IMR-90 (cell line): Measurements from ENCODE around the gene PLOD3. TPM values are rescaled to one million over a fixed set of nuclear protein-coding genes. Genes with fewer than 3 reads are reported as not detected.

ENCODE experiments used
- ATAC-seq: fragments of 200-7000 bp; cut with Tn5 transposase; 2 replicates; pipeline ENCODE4 v1.9.1; 2020; ENCODE audit warnings: low read depth, mild to moderate bottlenecking, moderate library complexity
- BruUV-seq: library from RNA; stranded (reverse); fragments of 400-500 nt; replicated peaks from 2 replicates; lab custom pipeline; 2021; lab: Mats Ljungman, UMichigan
- CTCF ChIA-PET: fragments of 300-600 bp; formaldehyde crosslinking; extraction: SDS; loops from one replicate; lab custom pipeline; 2021; ENCODE audit warnings: antibody characterized with exemption; lab: Yijun Ruan, JAX
- POLR2A ChIA-PET: fragments of 300-600 bp; sonication (Branson Sonifier 250); formaldehyde crosslinking; loops from one replicate; lab custom pipeline; 2022; ENCODE audit warnings: antibody characterized with exemption; ENCODE audit not compliant: unreplicated experiment; lab: Charles Lee
- DNase-seq: peaks from one replicate; pipeline ENCODE4 v3.0.0; 2013
- H2AFZ ChIP-seq: replicated peaks from 2 replicates; pipeline ENCODE3; 2013; ENCODE audit warnings: low read length, mild to moderate bottlenecking; ENCODE audit not compliant: poor library complexity
- H2AK5ac ChIP-seq: 2 replicates; pipeline ENCODE4 v1.6.1; 2013; ENCODE audit warnings: low read depth, low read length, inconsistent platforms
- H2AK9ac ChIP-seq: replicated peaks from 2 replicates; pipeline ENCODE3; 2013; ENCODE audit warnings: mild to moderate bottlenecking, low read depth, low read length, moderate library complexity; ENCODE audit not compliant: poor library complexity
- H2BK120ac ChIP-seq: 2 replicates; pipeline ENCODE4 v1.6.1; 2013; ENCODE audit warnings: low read depth, low read length, inconsistent platforms
- H2BK15ac ChIP-seq: 3 replicates; pipeline ENCODE4 v1.6.1; 2013; ENCODE audit warnings: low read depth, low read length, inconsistent platforms
- H2BK20ac ChIP-seq: 2 replicates; pipeline ENCODE4 v1.6.1; 2013; ENCODE audit warnings: low read depth, mild to moderate bottlenecking, inconsistent platforms, low read length, moderate library complexity
- H2BK5ac ChIP-seq: 2 replicates; pipeline ENCODE4 v1.6.1; 2013; ENCODE audit warnings: mild to moderate bottlenecking, low read depth, low read length, inconsistent platforms; ENCODE audit not compliant: poor library complexity, severe bottlenecking
- H3K14ac ChIP-seq: replicated peaks from 2 replicates; pipeline ENCODE4 v1.6.1; 2013; ENCODE audit warnings: low read depth, low read length, inconsistent platforms
- H3K18ac ChIP-seq: 2 replicates; pipeline ENCODE4 v1.6.1; 2013; ENCODE audit warnings: low read depth, low read length, control low read depth
- H3K23ac ChIP-seq: 2 replicates; pipeline ENCODE4 v1.6.1; 2013; ENCODE audit warnings: low read depth, low read length, inconsistent platforms
- H3K27ac ChIP-seq: 2 replicates; pipeline ENCODE4 v1.5.1; 2013; ENCODE audit warnings: mild to moderate bottlenecking, control low read depth, low read length; ENCODE audit not compliant: insufficient read depth
- H3K27me3 ChIP-seq: 2 replicates; pipeline ENCODE4 v1.6.1; 2013; ENCODE audit warnings: low read length; ENCODE audit not compliant: control insufficient read depth, insufficient read depth
- H3K36me3 ChIP-seq: 2 replicates; pipeline ENCODE4 v1.6.1; 2013; ENCODE audit warnings: low read length, mixed read lengths; ENCODE audit not compliant: control insufficient read depth, insufficient read depth
- H3K4ac ChIP-seq: 2 replicates; pipeline ENCODE4 v1.6.1; 2013; ENCODE audit warnings: low read depth, low read length, inconsistent platforms
- H3K4me1 ChIP-seq: 2 replicates; pipeline ENCODE4 v1.6.1; 2013; ENCODE audit warnings: low read length, mixed read lengths; ENCODE audit not compliant: control insufficient read depth, insufficient read depth
- H3K4me2 ChIP-seq: 2 replicates; pipeline ENCODE4 v1.6.1; 2013; ENCODE audit warnings: low read depth, mild to moderate bottlenecking, control low read depth, low read length, moderate library complexity
- H3K4me3 ChIP-seq: 2 replicates; pipeline ENCODE4 v1.5.1; 2013; ENCODE audit warnings: low read depth, mild to moderate bottlenecking, control low read depth, low read length, moderate library complexity; ENCODE audit not compliant: insufficient read depth
- H3K56ac ChIP-seq: 2 replicates; pipeline ENCODE4 v1.6.1; 2013; ENCODE audit warnings: low read length, inconsistent platforms; ENCODE audit not compliant: insufficient read depth; ENCODE audit errors: extremely low read depth
- H3K79me1 ChIP-seq, 2 experiments: 2 replicates each; pipeline ENCODE4 v1.6.1; 2013; ENCODE audit warnings: low read length in 2 of 2, inconsistent platforms in 1 of 2, low read depth in 1 of 2
- H3K9ac ChIP-seq: 2 replicates; pipeline ENCODE4 v1.6.1; 2013; ENCODE audit warnings: low read depth, low read length, control low read depth
- H3K9me1 ChIP-seq: 2 replicates; pipeline ENCODE4 v1.6.1; 2013; ENCODE audit warnings: low read length, inconsistent platforms; ENCODE audit not compliant: insufficient read depth
- H3K9me3 ChIP-seq: 2 replicates; pipeline ENCODE4 v1.6.1; 2013; ENCODE audit warnings: low read length; ENCODE audit not compliant: control insufficient read depth, insufficient read depth
- H4K20me1 ChIP-seq: 2 replicates; pipeline ENCODE4 v1.6.1; 2013; ENCODE audit warnings: low read length, inconsistent platforms; ENCODE audit not compliant: insufficient read depth
- H4K5ac ChIP-seq: 2 replicates; pipeline ENCODE4 v1.6.1; 2013; ENCODE audit warnings: mild to moderate bottlenecking, low read depth, low read length, control low read depth
- H4K8ac ChIP-seq, 2 experiments: 2 replicates each; pipeline ENCODE4 v1.6.1; 2013; ENCODE audit warnings: low read depth in 2 of 2, low read length in 2 of 2, control low read depth in 1 of 2, inconsistent platforms in 1 of 2
- H4K91ac ChIP-seq: 2 replicates; pipeline ENCODE4 v1.6.1; 2013; ENCODE audit warnings: low read depth, low read length, inconsistent platforms; ENCODE audit not compliant: insufficient read depth
- CHD1 ChIP-seq: IDR thresholded peaks from 2 replicates; pipeline ENCODE4 v1.6.1; 2012; ENCODE audit warnings: low read depth, low read length, improper control_type of control experiment
- MAZ ChIP-seq: IDR thresholded peaks from 2 replicates; pipeline ENCODE4 v1.6.1; 2012; ENCODE audit warnings: low read depth, mild to moderate bottlenecking, low read length, improper control_type of control experiment, moderate library complexity, borderline replicate concordance
- MXI1 ChIP-seq: IDR thresholded peaks from 2 replicates; pipeline ENCODE4 v1.6.1; 2012; ENCODE audit warnings: low read depth, mild to moderate bottlenecking, low read length, moderate library complexity, borderline replicate concordance
- NFE2L2 ChIP-seq: fragments of 150-350 bp; IDR thresholded peaks from 2 replicates; pipeline ENCODE4 v1.6.1; 2016; ENCODE audit warnings: low read depth, mild to moderate bottlenecking, low read length
- POLR2A ChIP-seq: IDR thresholded peaks from 2 replicates; pipeline ENCODE4 v1.6.1; 2012; ENCODE audit warnings: mild to moderate bottlenecking, low read depth, low read length
- SMC3 ChIP-seq: fragments of 150-350 bp; IDR thresholded peaks from 2 replicates; pipeline ENCODE4 v1.6.1; 2016; ENCODE audit warnings: low read depth, mild to moderate bottlenecking, antibody characterized with exemption, low read length, moderate library complexity
- USF2 ChIP-seq: fragments of 150-350 bp; IDR thresholded peaks from 2 replicates; pipeline ENCODE4 v1.6.1; 2017; ENCODE audit warnings: mild to moderate bottlenecking, antibody characterized with exemption, low read length, low read depth
- WGBS, 2 experiments: methylation state at CpG; one replicate each; pipeline versions ENCODE4 v1.1.5 to v1.1.7; 2013; ENCODE audit warnings: missing lambda C conversion rate in 2 of 2; ENCODE audit not compliant: insufficient read length in 1 of 2; ENCODE audit errors: extremely low coverage in 2 of 2; 5-methylcytosine and 5-hydroxymethylcytosine counted together
- dilution Hi-C: fragments of 300-500 bp; cut with HindIII; formaldehyde crosslinking; loops from one replicate; pipeline ENCODE4 v1.14.3; 2018; ENCODE audit warnings: low sequenced_read_pairs; ENCODE audit not compliant: unreplicated experiment
- in situ Hi-C: fragments of 300-500 bp; cut with MboI; formaldehyde crosslinking; loops from 3 replicates; pipeline ENCODE4 v1.14.3; 2019; ENCODE audit warnings: low sequenced_read_pairs, inconsistent platforms, mixed read lengths
- intact Hi-C: fragments of 100-400 bp; cut with micrococcal nuclease; formaldehyde crosslinking; loops from 2 replicates; pipeline ENCODE4 v1.10.0; 2022
- polyA plus RNA-seq, 3 experiments: library from polyadenylated mRNA; depleted of rRNA; stranded (reverse); fragments of >200 nt; gene quantifications; 2 replicates each; pipeline ENCODE4 v1.2.3, GENCODE V29; 2012; ENCODE audit warnings: low replicate concordance in 1 of 3
- total RNA-seq: library from RNA; depleted of rRNA; stranded (reverse); fragments of >200 nt; gene quantifications from 2 replicates; pipeline ENCODE4 v1.2.3, GENCODE V29; 2012

Gene PLOD3
- total and polyA plus RNA-seq, 2 of the 4 experiments (the other 2 are of a cell fraction), result 21.7 to 159 TPM

GRCh38 chr7:101251871-101252659, 34.7 kb upstream of the PLOD3 start:
- H3K36me3 ChIP-seq, result peaks cover 2% of the 10 kb centered on the region; the same call in 1 of the 2 replicates

More at GRCh38 chr7:101251871-101252659, 34.7 kb upstream of the PLOD3 start:
- Histone ChIP-seq H3K79me1 (peaks cover 8 to 28% of the 10 kb centered on the region in 2 experiments), H3K4me1 (peaks cover 5% of the 10 kb centered on the region; the same call in 1 of the 2 replicates), H2AK5ac (peak overlapping the region; percentile 51), H4K8ac (peak overlapping the region; percentile 95 to 99), H4K91ac (peak overlapping the region; percentile 82), H4K20me1 (peaks cover 6% of the 10 kb centered on the region; the same call in 1 of the 2 replicates), H3K9me3 (no peaks in the 10 kb centered on the region), H2AK9ac (peak overlapping the region; percentile 38), H3K18ac (peak overlapping the region; percentile 62; the same call in 1 of the 2 replicates), H3K9me1 (peaks cover 3% of the 10 kb centered on the region; the same call in 1 of the 2 replicates), H3K27ac (peak overlapping the region; percentile 84), H3K27me3 (peaks cover 8% of the 10 kb centered on the region), H3K4ac (peak overlapping the region; percentile 94), H2AFZ (peak overlapping the region; percentile 93), H3K4me3 (peak overlapping the region; percentile 92), H2BK5ac (peak overlapping the region; percentile 68), H2BK15ac (0 out of 3 replicates have a peak overlapping the region, but pooled peaks have one; percentile 2), H3K9ac (peak overlapping the region; percentile 98), H4K5ac (peak overlapping the region; percentile 91), H3K56ac (peak overlapping the region; percentile 82; the same call in 1 of the 2 replicates), H3K4me2 (peak overlapping the region; percentile 72), H3K23ac (peak overlapping the region; percentile 97), H3K14ac (peak overlapping the region; percentile 98), H2BK120ac (peak overlapping the region; percentile 9), H2BK20ac (no peak overlapping the region)
- dilution Hi-C loops, result no loop called here
- ATAC-seq (peak; percentile 100), DNase-seq (peak; percentile 98)
- BruUV-seq, result TSS peak; percentile 55
- in situ Hi-C loops, result no loop called here
- ChIA-PET CTCF (interaction anchor here (1.0 kb wide), 1 partner anchor 8 kb away, joined by 4 read pairs; no protein-coding TSS in a partner anchor), POLR2A (interaction anchor here (0.7 kb wide), 1 partner anchor 413 kb away, joined by 3 read pairs; no protein-coding TSS in a partner anchor)
- intact Hi-C loops, result no loop called here
- TF ChIP-seq NFE2L2, result no peak
- TF ChIP-seq SMC3, result 0 out of 2 replicates have a peak, but pooled peaks have one; percentile 1
- TF ChIP-seq POLR2A, result peak; percentile 87
- TF ChIP-seq USF2, result peak; percentile 97
- TF ChIP-seq CHD1, result no peak
- TF ChIP-seq MAZ, result peak; percentile 74; the same call in 1 of the 2 replicates
- peak; percentile 6; the same call in 1 of the 2 replicates for TF ChIP-seq MXI1
- WGBS, 2 experiments, result 0% methylated on average over 26 of the region's 55 CpGs; no CpG with 5 or more reads in 1 of the 2 experiments
